ENCODE data around the gene RBM7. TPM values are rescaled to one million over a fixed set of nuclear protein-coding genes. Genes with fewer than 3 reads are reported as not detected.
A peak's percentile ranks its signal among the peaks of the same experiment; 100 is the strongest.

Gene RBM7
- total RNA-seq, 1 experiment from 2014 or later = 28.2 TPM

DNA sequence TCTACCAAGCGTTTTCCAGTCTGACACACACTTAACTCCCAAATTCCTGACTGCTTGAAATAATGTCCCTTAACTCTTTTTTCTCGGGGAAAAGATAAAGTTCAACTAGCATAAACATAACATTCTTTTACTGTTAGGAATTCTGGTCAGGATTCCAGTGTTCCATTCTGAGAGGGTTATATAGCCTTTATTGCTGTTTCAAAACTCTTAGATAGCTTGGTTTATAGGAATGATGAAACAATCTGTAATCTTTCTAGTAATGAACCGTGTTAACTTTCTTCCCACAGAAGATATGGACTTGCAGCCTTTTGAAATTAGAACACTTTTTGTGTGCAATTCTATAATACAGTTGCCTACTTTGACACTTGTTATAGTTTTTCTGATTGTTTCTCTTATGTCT, 47.4 kb downstream of the RBM7 start:
- DNase-seq (ENCODE audit: low read depth) = no peak

- DNase-seq (ENCODE audit: low read depth) = peak; percentile 7
These were observed 48.5 kb downstream of the RBM7 start for GRCh38 chr11:114448749-114449482.

DNA sequence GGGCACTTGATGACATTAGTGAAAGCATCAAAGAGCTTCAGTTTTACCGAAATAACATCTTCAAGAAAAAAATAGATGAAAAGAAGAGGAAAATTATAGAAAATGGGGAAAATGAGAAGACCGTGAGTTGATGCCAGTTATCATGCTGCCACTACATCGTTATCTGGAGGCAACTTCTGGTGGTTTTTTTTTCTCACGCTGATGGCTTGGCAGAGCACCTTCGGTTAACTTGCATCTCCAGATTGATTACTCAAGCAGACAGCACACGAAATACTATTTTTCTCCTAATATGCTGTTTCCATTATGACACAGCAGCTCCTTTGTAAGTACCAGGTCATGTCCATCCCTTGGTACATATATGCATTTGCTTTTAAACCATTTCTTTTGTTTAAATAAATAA, 49.4 kb downstream of the RBM7 start:
- DNase-seq (ENCODE audit: low read depth) = no peak

- DNase-seq (ENCODE audit: low read depth) = no peak
These were observed 51.9 kb downstream of the RBM7 start for GRCh38 chr11:114452399-114452798.

Other genes starting within 250 kb of the RBM7 start
- 759 and 1,139 TPM in 2 replicates for gene NNMT, start 104.3 kb upstream of the RBM7 start, total RNA-seq (2014; rRNA removed)
- gene C11orf71, start 155 bp upstream of the RBM7 start, total RNA-seq (2014; rRNA removed) = 1.9 and 6.0 TPM in 2 replicates
- gene REXO2, start 38.8 kb downstream of the RBM7 start, total RNA-seq (2014; rRNA removed) = 177 and 185 TPM in 2 replicates
- gene NXPE1, start 159.2 kb downstream of the RBM7 start, total RNA-seq (2014; rRNA removed) = not detected in 2 replicates
- gene NXPE4, start 195.1 kb downstream of the RBM7 start, total RNA-seq (2014; rRNA removed) = not detected in 2 replicates

Data from LHCN-M2 (cell line).